MCF 10A (cell line): ENCODE data around the gene BTBD17. TPM values are rescaled to one million over a fixed set of nuclear protein-coding genes. Genes with fewer than 3 reads are reported as not detected.

Experiments used
- BruUV-seq: library from RNA; stranded (reverse); fragments of 400-500 nt; replicated peaks from 2 replicates; lab custom pipeline; 2021; lab: Mats Ljungman, UMichigan
- CTCF ChIA-PET: fragments of 300-600 bp; sonication (Branson Sonifier 250); formaldehyde crosslinking; extraction: SDS; loops from one replicate; lab custom pipeline; 2021; ENCODE audit warnings: antibody characterized with exemption, inconsistent platforms; lab: Yijun Ruan, JAX
- POLR2A ChIA-PET: fragments of 300-600, 350-650 bp; sonication (Branson Sonifier 250); formaldehyde crosslinking; extraction: SDS; loops from one replicate; lab custom pipeline; 2020; ENCODE audit warnings: antibody characterized with exemption, inconsistent platforms; lab: Yijun Ruan, JAX
- DNase-seq: peaks from one replicate; pipeline ENCODE4 v3.0.0-alpha.2; 2018; ENCODE audit not compliant: unreplicated experiment
- H3K27ac Mint-ChIP-seq: one replicate; pipeline ENCODE4 v1.8.0; 2022; ENCODE audit warnings: mild to moderate bottlenecking, low read depth, mixed read lengths; ENCODE audit not compliant: unreplicated experiment
- H3K27me3 Mint-ChIP-seq: one replicate; pipeline ENCODE4 v1.8.0; 2022; ENCODE audit warnings: mixed read lengths; ENCODE audit not compliant: insufficient read depth, unreplicated experiment
- H3K36me3 Mint-ChIP-seq: one replicate; pipeline ENCODE4 v1.8.0; 2022; ENCODE audit warnings: mild to moderate bottlenecking, moderate library complexity, mixed read lengths; ENCODE audit not compliant: insufficient read depth, unreplicated experiment
- H3K4me1 Mint-ChIP-seq: one replicate; pipeline ENCODE4 v1.8.0; 2022; ENCODE audit warnings: mixed read lengths; ENCODE audit not compliant: insufficient read depth, unreplicated experiment
- H3K4me3 Mint-ChIP-seq: one replicate; pipeline ENCODE4 v1.8.0; 2022; ENCODE audit warnings: mild to moderate bottlenecking, moderate library complexity, mixed read lengths; ENCODE audit not compliant: unreplicated experiment
- H3K9me3 Mint-ChIP-seq: one replicate; pipeline ENCODE4 v1.8.0; 2022; ENCODE audit warnings: mixed read lengths; ENCODE audit not compliant: unreplicated experiment
- intact Hi-C: fragments of 100-400 bp; cut with micrococcal nuclease; formaldehyde crosslinking; loops from 2 replicates; pipeline ENCODE4 v1.14.1; 2022
- total RNA-seq: library from RNA; stranded (reverse); gene quantifications from 2 replicates; pipeline ENCODE4 v1.2.3, GENCODE V29; 2022
- TF ChIP-seq, protein P1 (sequence below): fragments of 200-600 bp; IDR thresholded peaks from one replicate; pipeline ENCODE4 v1.8.0; 2022; ENCODE audit warnings: antibody characterized with exemption, mild to moderate bottlenecking; ENCODE audit not compliant: unreplicated experiment

BTBD17 gene
- total RNA-seq, 1 experiment from 2014 or later = not detected

DNA sequence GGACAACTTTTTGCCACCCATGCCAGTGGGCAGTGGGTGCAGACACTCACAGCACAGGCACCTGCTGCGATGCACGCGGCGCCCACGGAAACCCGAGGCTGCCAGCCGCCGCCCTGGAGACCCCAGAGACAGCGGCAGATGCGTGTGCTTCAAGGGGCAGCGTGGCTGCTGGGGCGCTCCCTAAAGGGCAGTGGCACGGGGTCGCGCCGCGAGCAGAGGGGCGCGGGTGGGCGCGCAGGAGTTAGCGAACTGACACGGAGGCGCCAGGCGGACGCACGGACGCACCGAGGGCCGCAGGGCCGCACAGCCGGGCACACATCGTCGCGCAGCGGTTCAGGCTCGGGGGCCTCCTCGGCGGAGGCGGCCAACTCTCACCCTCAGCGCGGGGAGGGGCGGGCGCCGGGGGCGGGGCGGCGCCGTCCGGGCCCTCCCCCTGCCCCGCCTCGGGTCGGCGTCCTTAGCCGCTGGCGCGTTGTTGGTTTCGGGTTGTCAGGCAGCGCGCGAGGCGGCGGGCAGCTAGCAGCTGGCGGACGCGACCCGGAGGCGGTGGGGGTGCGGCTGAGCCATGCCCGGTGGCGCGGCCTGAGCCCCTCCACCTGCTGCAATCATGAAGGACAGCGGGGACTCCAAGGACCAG, 35.8 kb downstream of the BTBD17 start, which contains the start of gene KIF19:
Gene KIF19 (plus strand): TSS at position 484 of the 637 bp plus-strand sequence. CDS start 124 bp downstream, at position 608.
- intact Hi-C loops = no loop called here
- ChIA-PET POLR2A (no interaction called here), CTCF (no interaction called here)
- BruUV-seq = no TSS peak
- Mint-ChIP-seq H3K4me1 (no peaks in the 10 kb centered on the region), H3K9me3 (peaks cover 7% of the 10 kb centered on the region), H3K27ac (no peak within 1 kb of the TSS), H3K36me3 (no peaks in the 10 kb centered on the region), H3K27me3 (peaks cover 33% of the 10 kb centered on the region), H3K4me3 (no peak within 1 kb of the TSS)
- no peak for DNase-seq
- TF ChIP-seq, protein P1, sequence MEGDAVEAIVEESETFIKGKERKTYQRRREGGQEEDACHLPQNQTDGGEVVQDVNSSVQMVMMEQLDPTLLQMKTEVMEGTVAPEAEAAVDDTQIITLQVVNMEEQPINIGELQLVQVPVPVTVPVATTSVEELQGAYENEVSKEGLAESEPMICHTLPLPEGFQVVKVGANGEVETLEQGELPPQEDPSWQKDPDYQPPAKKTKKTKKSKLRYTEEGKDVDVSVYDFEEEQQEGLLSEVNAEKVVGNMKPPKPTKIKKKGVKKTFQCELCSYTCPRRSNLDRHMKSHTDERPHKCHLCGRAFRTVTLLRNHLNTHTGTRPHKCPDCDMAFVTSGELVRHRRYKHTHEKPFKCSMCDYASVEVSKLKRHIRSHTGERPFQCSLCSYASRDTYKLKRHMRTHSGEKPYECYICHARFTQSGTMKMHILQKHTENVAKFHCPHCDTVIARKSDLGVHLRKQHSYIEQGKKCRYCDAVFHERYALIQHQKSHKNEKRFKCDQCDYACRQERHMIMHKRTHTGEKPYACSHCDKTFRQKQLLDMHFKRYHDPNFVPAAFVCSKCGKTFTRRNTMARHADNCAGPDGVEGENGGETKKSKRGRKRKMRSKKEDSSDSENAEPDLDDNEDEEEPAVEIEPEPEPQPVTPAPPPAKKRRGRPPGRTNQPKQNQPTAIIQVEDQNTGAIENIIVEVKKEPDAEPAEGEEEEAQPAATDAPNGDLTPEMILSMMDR = no peak

DNA sequence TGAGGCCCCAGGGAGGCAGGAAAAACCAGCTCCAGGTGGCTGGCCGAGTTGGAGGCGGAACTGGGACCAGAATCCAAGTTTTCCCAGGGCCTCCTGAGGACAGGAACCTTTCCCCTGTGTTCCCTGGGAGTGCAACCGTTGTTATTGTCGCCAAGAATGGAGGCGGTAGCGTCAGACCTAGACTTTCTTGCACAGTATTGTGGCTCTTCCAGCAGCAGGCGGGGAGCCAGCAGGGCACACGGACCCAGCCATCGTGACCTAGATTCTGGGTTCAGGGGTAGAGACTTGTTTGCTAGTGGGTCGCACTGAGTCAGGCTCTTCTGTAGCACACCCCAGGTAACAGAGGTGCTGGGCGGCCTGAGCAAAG, 36.3 kb downstream of the BTBD17 start:
- CTCF ChIA-PET = no interaction called here
- Mint-ChIP-seq H3K36me3 (no peaks in the 10 kb centered on the region), H3K27me3 (peaks cover 38% of the 10 kb centered on the region), H3K4me1 (no peaks in the 10 kb centered on the region), H3K9me3 (peaks cover 7% of the 10 kb centered on the region), H3K27ac (no peak overlapping the region), H3K4me3 (no peak overlapping the region)
- DNase-seq = no peak
- TF ChIP-seq, protein P1 = no peak
- BruUV-seq = no TSS peak
- intact Hi-C loops = no loop called here
- POLR2A ChIA-PET = no interaction called here

DNA sequence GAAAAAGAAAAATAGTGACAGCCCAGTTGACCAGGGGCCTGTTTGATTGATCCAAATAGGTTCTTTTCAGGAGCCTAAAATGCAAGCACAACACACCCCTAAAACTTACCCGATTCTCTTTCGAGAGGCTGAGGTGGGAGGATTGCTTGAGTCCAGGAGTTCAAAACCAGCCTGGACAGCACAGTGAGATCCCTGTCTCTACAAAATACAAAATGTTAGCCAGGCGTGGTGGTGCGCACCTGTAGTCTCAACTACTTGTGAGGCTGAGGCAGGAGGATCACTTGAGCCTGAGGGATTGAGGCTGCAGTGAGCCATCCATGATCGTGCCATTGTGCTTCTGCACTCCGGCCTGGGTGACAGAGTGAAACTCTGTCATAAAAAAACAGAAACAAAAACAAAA, 37.1 kb downstream of the BTBD17 start:
- TF ChIP-seq, protein P1 = no peak
- intact Hi-C loops = no loop called here
- ChIA-PET POLR2A (no interaction called here), CTCF (no interaction called here)
- no peaks in the 10 kb centered on the region for H3K36me3 Mint-ChIP-seq
- BruUV-seq = no TSS peak
- no peaks in the 10 kb centered on the region for H3K4me1 Mint-ChIP-seq
- DNase-seq = no peak
- H3K27ac Mint-ChIP-seq = no peak overlapping the region
- H3K9me3 Mint-ChIP-seq = peaks cover 7% of the 10 kb centered on the region
- no peak overlapping the region for H3K4me3 Mint-ChIP-seq
- H3K27me3 Mint-ChIP-seq = peaks cover 42% of the 10 kb centered on the region

DNA sequence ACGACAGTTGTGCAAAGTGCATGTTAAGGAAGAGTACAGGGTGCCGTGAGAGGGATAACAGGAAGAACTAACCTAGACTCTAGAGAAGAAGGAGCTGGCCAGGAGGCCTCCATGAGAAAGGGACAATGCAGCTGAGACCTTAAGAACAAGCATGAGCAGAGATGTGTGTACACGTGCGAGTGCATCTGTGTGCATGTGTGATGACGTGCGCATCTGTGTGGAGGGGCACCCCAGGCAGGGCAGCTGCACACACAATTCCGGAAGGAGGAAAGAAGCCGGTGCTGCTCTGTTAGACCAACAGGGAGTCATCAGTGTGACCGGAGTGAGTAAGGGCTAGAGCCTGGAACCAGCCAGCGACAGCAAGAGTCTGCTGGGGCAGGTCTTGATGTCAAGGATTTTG, 43.3 kb downstream of the BTBD17 start:
- ChIA-PET CTCF (no interaction called here), POLR2A (no interaction called here)
- no peak overlapping the region for H3K4me3 Mint-ChIP-seq
- intact Hi-C loops = no loop called here
- H3K27me3 Mint-ChIP-seq = peaks cover 46% of the 10 kb centered on the region
- H3K4me1 Mint-ChIP-seq = no peaks in the 10 kb centered on the region
- H3K27ac Mint-ChIP-seq = no peak overlapping the region
- H3K36me3 Mint-ChIP-seq = no peaks in the 10 kb centered on the region
- DNase-seq = no peak
- no TSS peak for BruUV-seq
- TF ChIP-seq, protein P1 = no peak
- H3K9me3 Mint-ChIP-seq = peaks cover 11% of the 10 kb centered on the region
